Skeletal muscle tissue (tissue), 4 donors: ENCODE results near the gene NACA2. TPM values are rescaled to one million over a fixed set of nuclear protein-coding genes. Genes with fewer than 3 reads are reported as not detected.

Experiments used
- H3K27ac ChIP-seq: one replicate; pipeline ENCODE4 v1.7.0; 2013; ENCODE audit warnings: mild to moderate bottlenecking, low read depth, low read length, inconsistent platforms
- H3K27me3 ChIP-seq, 3 donors: one replicate each; pipeline ENCODE4 v1.7.0; 2013; ENCODE audit warnings: low read length in 3 of 3; ENCODE audit not compliant: control insufficient read depth in 3 of 3, insufficient read depth in 3 of 3
- H3K36me3 ChIP-seq, 3 donors: one replicate each; pipeline ENCODE4 v1.7.0; 2013; ENCODE audit warnings: low read length in 3 of 3; ENCODE audit not compliant: control insufficient read depth in 3 of 3, insufficient read depth in 3 of 3
- H3K4me1 ChIP-seq, 3 donors: one replicate each; pipeline ENCODE4 v1.7.0; 2013; ENCODE audit warnings: low read length in 3 of 3, mild to moderate bottlenecking in 3 of 3; ENCODE audit not compliant: control insufficient read depth in 3 of 3, insufficient read depth in 3 of 3
- H3K4me3 ChIP-seq, 3 donors: one replicate each; pipeline ENCODE4 v1.7.0; 2013; ENCODE audit warnings: low read length in 3 of 3
- H3K9ac ChIP-seq, 3 donors: one replicate each; pipeline ENCODE4 v1.7.0; 2013; ENCODE audit warnings: low read length in 3 of 3, mild to moderate bottlenecking in 3 of 3, moderate library complexity in 2 of 3, low read depth in 1 of 3
- H3K9me3 ChIP-seq, 3 donors: one replicate each; pipeline ENCODE4 v1.7.0; 2013; ENCODE audit warnings: low read length in 3 of 3; ENCODE audit not compliant: control insufficient read depth in 3 of 3
- total RNA-seq: library from RNA; depleted of rRNA; stranded (reverse); fragments of >200 nt; gene quantifications from one replicate; pipeline ENCODE4 v1.2.3, GENCODE V29; 2014
- donor health status: Osteomylitis.

Gene NACA2
- total RNA-seq, 1 donor from 2014 or later, result not detected

DNA sequence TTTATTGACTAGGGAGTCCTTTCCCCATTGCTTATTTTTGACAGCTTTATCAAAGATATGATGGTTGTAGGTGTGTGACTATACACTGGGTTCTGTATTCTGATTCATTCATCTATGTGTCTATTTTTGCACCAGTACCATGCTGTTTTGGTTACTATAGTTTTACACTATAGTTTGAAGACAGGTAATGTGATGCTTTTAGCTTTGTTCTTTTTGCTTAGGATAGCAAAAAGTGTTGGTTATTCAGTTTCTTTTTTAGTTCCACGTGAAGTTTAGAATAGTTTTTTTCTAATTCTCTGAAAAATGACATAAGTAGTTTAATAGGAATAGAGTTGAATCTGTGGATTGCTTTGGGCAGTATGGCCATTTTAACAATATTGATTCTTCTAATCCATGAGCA lies 50.1 kb downstream of the NACA2 start:
- Histone ChIP-seq H3K27me3 (no peaks in the 10 kb centered on the region), H3K9me3 (peaks cover 0 to 3% (median 0%) of the 10 kb centered on the region in 3 donors), H3K27ac (no peak overlapping the region), H3K4me3 (no peak overlapping the region), H3K9ac (no peak overlapping the region), H3K4me1 (no peaks in the 10 kb centered on the region), H3K36me3 (no peaks in the 10 kb centered on the region)

Other genes with a start within 250 kb of the NACA2 start
- gene TBX2, start 191.4 kb downstream of the NACA2 start, total RNA-seq, result 5.2 TPM
- gene TBX4, start 138.8 kb downstream of the NACA2 start, total RNA-seq, result 8.4 TPM